ENCODE measurements around the gene COL24A1.

The COL24A1 gene

GRCh38 chr1:85700422-85700821 lies 456.1 kb downstream of the COL24A1 start:
- peaks cover 3 to 80% of the 10 kb centered on the region in 2 donors for H3K36me3 ChIP-seq (replicated peaks in 1 of 2; ENCODE audit: control insufficient read depth in 2 of 2, insufficient read depth in 2 of 2, low read length in 2 of 2)

GRCh38 chr1:85697895-85698294 lies 458.7 kb downstream of the COL24A1 start:
- H3K36me3 ChIP-seq (replicated peaks in 1 of 2; ENCODE audit: control insufficient read depth in 2 of 2, insufficient read depth in 2 of 2, low read length in 2 of 2): peaks cover 2 to 64% of the 10 kb centered on the region in 2 donors
- no peak overlapping the region for H2BK5ac ChIP-seq (ENCODE audit: low read length)

More at GRCh38 chr1:85700422-85700821, 456.1 kb downstream of the COL24A1 start:
- H3K27me3 ChIP-seq (ENCODE audit: control insufficient read depth in 3 of 3, insufficient read depth in 3 of 3, low read depth in 1 of 3, low read length in 3 of 3): no peaks in the 10 kb centered on the region
- no peak overlapping the region for H3K4me3 ChIP-seq (ENCODE audit: low read length in 2 of 2)
- H3K4me2 ChIP-seq (ENCODE audit: insufficient read depth, low read length, poor library complexity, severe bottlenecking): no peak overlapping the region
- WGBS, 2 donors (ENCODE audit: extremely low coverage in 2 of 2, insufficient read length in 2 of 2, insufficient replicate concordance in 1 of 2): no CpG with 5 or more reads among the region's 4 CpGs
- H3K14ac ChIP-seq (ENCODE audit: low read length): no peak overlapping the region
- H3K9me3 ChIP-seq (replicated peaks in 1 of 2; ENCODE audit: control insufficient read depth in 2 of 2, insufficient read depth in 1 of 2, low read depth in 1 of 2, low read length in 2 of 2): peaks cover 0 to 6% of the 10 kb centered on the region in 2 donors
- H2AFZ ChIP-seq (ENCODE audit: low read length): no peak overlapping the region
- no peak overlapping the region for H3K4ac ChIP-seq (ENCODE audit: low read length)
- no peak overlapping the region for H4K8ac ChIP-seq (ENCODE audit: low read depth, low read length)
- H4K91ac ChIP-seq (ENCODE audit: low read depth, low read length, poor library complexity): no peak overlapping the region
- DNase-seq (ENCODE audit: low spot score): no peak
- H3K23ac ChIP-seq (ENCODE audit: low read depth, low read length, poor library complexity): no peak overlapping the region
- no peak overlapping the region for H2BK15ac ChIP-seq (ENCODE audit: low read length)
- no peak overlapping the region for H3K9ac ChIP-seq (ENCODE audit: low read depth, low read length, poor library complexity)
- H3K27ac ChIP-seq (replicated peaks; ENCODE audit: low read length): no peak overlapping the region
- H3K4me1 ChIP-seq (ENCODE audit: control insufficient read depth in 2 of 2, insufficient read depth in 1 of 2, low read depth in 1 of 2, low read length in 2 of 2): no peaks in the 10 kb centered on the region
- no peak overlapping the region for H2BK5ac ChIP-seq (ENCODE audit: low read length)
- no peak overlapping the region for H2BK12ac ChIP-seq (ENCODE audit: low read length)
- no peak overlapping the region for H3K18ac ChIP-seq (ENCODE audit: low read length)
- no peak overlapping the region for H2BK120ac ChIP-seq (ENCODE audit: low read depth, low read length)
- no peak overlapping the region for H2AK5ac ChIP-seq (ENCODE audit: low read depth, low read length)
- H3K79me1 ChIP-seq (ENCODE audit: low read depth, low read length): no peaks in the 10 kb centered on the region

GRCh38 chr1:85692730-85693314 lies 463.8 kb downstream of the COL24A1 start:
- Histone ChIP-seq H4K8ac (ENCODE audit: low read depth, low read length) (no peak overlapping the region), H2BK12ac (ENCODE audit: low read length) (no peak overlapping the region), H3K23ac (ENCODE audit: low read depth, low read length, poor library complexity) (no peak overlapping the region), H4K91ac (ENCODE audit: low read depth, low read length, poor library complexity) (no peak overlapping the region), H3K79me1 (ENCODE audit: low read depth, low read length) (no peaks in the 10 kb centered on the region), H3K9ac (ENCODE audit: low read depth, low read length, poor library complexity) (no peak overlapping the region), H3K27ac (replicated peaks; ENCODE audit: low read length) (no peak overlapping the region), H2BK120ac (ENCODE audit: low read depth, low read length) (no peak overlapping the region), H3K4me3 (ENCODE audit: low read length in 2 of 2) (no peak overlapping the region), H3K18ac (ENCODE audit: low read length) (no peak overlapping the region), H2AFZ (ENCODE audit: low read length) (no peak overlapping the region), H2BK5ac (ENCODE audit: low read length) (no peak overlapping the region), H3K14ac (ENCODE audit: low read length) (no peak overlapping the region), H3K9me3 (replicated peaks in 1 of 2; ENCODE audit: control insufficient read depth in 2 of 2, insufficient read depth in 1 of 2, low read depth in 1 of 2, low read length in 2 of 2) (no peaks in the 10 kb centered on the region), H2AK5ac (ENCODE audit: low read depth, low read length) (no peak overlapping the region), H3K4me2 (ENCODE audit: insufficient read depth, low read length, poor library complexity, severe bottlenecking) (no peak overlapping the region), H3K4ac (ENCODE audit: low read length) (no peak overlapping the region), H2BK15ac (ENCODE audit: low read length) (no peak overlapping the region), H3K36me3 (replicated peaks in 1 of 2; ENCODE audit: control insufficient read depth in 2 of 2, insufficient read depth in 2 of 2, low read length in 2 of 2) (peaks cover 5 to 54% of the 10 kb centered on the region in 2 donors), H3K4me1 (ENCODE audit: control insufficient read depth in 2 of 2, insufficient read depth in 1 of 2, low read depth in 1 of 2, low read length in 2 of 2) (no peaks in the 10 kb centered on the region), H3K27me3 (ENCODE audit: control insufficient read depth in 3 of 3, insufficient read depth in 3 of 3, low read depth in 1 of 3, low read length in 3 of 3) (no peaks in the 10 kb centered on the region)
- no peak for DNase-seq (ENCODE audit: low spot score)
- WGBS, 2 donors (ENCODE audit: extremely low coverage in 2 of 2, insufficient read length in 2 of 2, insufficient replicate concordance in 1 of 2): no CpG with 5 or more reads among the region's 1 CpG

More at GRCh38 chr1:85697895-85698294, 458.7 kb downstream of the COL24A1 start:
- Histone ChIP-seq H2BK12ac (ENCODE audit: low read length) (no peak overlapping the region), H3K18ac (ENCODE audit: low read length) (no peak overlapping the region), H3K4me3 (ENCODE audit: low read length in 2 of 2) (no peak overlapping the region), H3K27me3 (ENCODE audit: control insufficient read depth in 3 of 3, insufficient read depth in 3 of 3, low read depth in 1 of 3, low read length in 3 of 3) (no peaks in the 10 kb centered on the region), H3K23ac (ENCODE audit: low read depth, low read length, poor library complexity) (no peak overlapping the region), H3K4ac (ENCODE audit: low read length) (no peak overlapping the region), H2AK5ac (ENCODE audit: low read depth, low read length) (no peak overlapping the region), H3K4me2 (ENCODE audit: insufficient read depth, low read length, poor library complexity, severe bottlenecking) (no peak overlapping the region), H4K91ac (ENCODE audit: low read depth, low read length, poor library complexity) (no peak overlapping the region), H3K79me1 (ENCODE audit: low read depth, low read length) (no peaks in the 10 kb centered on the region), H2BK120ac (ENCODE audit: low read depth, low read length) (no peak overlapping the region), H4K8ac (ENCODE audit: low read depth, low read length) (no peak overlapping the region), H3K27ac (replicated peaks; ENCODE audit: low read length) (no peak overlapping the region), H2AFZ (ENCODE audit: low read length) (no peak overlapping the region), H3K4me1 (ENCODE audit: control insufficient read depth in 2 of 2, insufficient read depth in 1 of 2, low read depth in 1 of 2, low read length in 2 of 2) (no peaks in the 10 kb centered on the region), H3K14ac (ENCODE audit: low read length) (no peak overlapping the region), H3K9me3 (replicated peaks in 1 of 2; ENCODE audit: control insufficient read depth in 2 of 2, insufficient read depth in 1 of 2, low read depth in 1 of 2, low read length in 2 of 2) (no peaks in the 10 kb centered on the region), H2BK15ac (ENCODE audit: low read length) (no peak overlapping the region), H3K9ac (ENCODE audit: low read depth, low read length, poor library complexity) (no peak overlapping the region)
- no peak for DNase-seq (ENCODE audit: low spot score)

GRCh38 chr1:85689775-85690404 lies 466.7 kb downstream of the COL24A1 start:
- no peak overlapping the region for H2AFZ ChIP-seq (ENCODE audit: low read length)
- H4K8ac ChIP-seq (ENCODE audit: low read depth, low read length): no peak overlapping the region
- no peak overlapping the region for H2BK5ac ChIP-seq (ENCODE audit: low read length)
- no peaks in the 10 kb centered on the region for H3K79me1 ChIP-seq (ENCODE audit: low read depth, low read length)
- no peak overlapping the region for H3K14ac ChIP-seq (ENCODE audit: low read length)
- H2BK12ac ChIP-seq (ENCODE audit: low read length): no peak overlapping the region
- no peak overlapping the region for H3K18ac ChIP-seq (ENCODE audit: low read length)
- H3K4ac ChIP-seq (ENCODE audit: low read length): no peak overlapping the region
- peaks cover 5 to 54% of the 10 kb centered on the region in 2 donors for H3K36me3 ChIP-seq (replicated peaks in 1 of 2; ENCODE audit: control insufficient read depth in 2 of 2, insufficient read depth in 2 of 2, low read length in 2 of 2)
- no peak overlapping the region for H2AK5ac ChIP-seq (ENCODE audit: low read depth, low read length)
- WGBS, 2 donors (ENCODE audit: extremely low coverage in 2 of 2, insufficient read length in 2 of 2, insufficient replicate concordance in 1 of 2): no CpG with 5 or more reads among the region's 4 CpGs
- no peak overlapping the region for H3K4me3 ChIP-seq (ENCODE audit: low read length in 2 of 2)
- H3K9me3 ChIP-seq (replicated peaks in 1 of 2; ENCODE audit: control insufficient read depth in 2 of 2, insufficient read depth in 1 of 2, low read depth in 1 of 2, low read length in 2 of 2): peaks cover 0 to 3% of the 10 kb centered on the region in 2 donors
- H3K27me3 ChIP-seq (ENCODE audit: control insufficient read depth in 3 of 3, insufficient read depth in 3 of 3, low read depth in 1 of 3, low read length in 3 of 3): no peaks in the 10 kb centered on the region
- no peak for DNase-seq (ENCODE audit: low spot score)
- no peak overlapping the region for H3K9ac ChIP-seq (ENCODE audit: low read depth, low read length, poor library complexity)
- H2BK15ac ChIP-seq (ENCODE audit: low read length): no peak overlapping the region
- no peaks in the 10 kb centered on the region for H3K4me1 ChIP-seq (ENCODE audit: control insufficient read depth in 2 of 2, insufficient read depth in 1 of 2, low read depth in 1 of 2, low read length in 2 of 2)
- no peak overlapping the region for H4K91ac ChIP-seq (ENCODE audit: low read depth, low read length, poor library complexity)
- no peak overlapping the region for H3K23ac ChIP-seq (ENCODE audit: low read depth, low read length, poor library complexity)
- H3K27ac ChIP-seq (replicated peaks; ENCODE audit: low read length): no peak overlapping the region
- no peak overlapping the region for H2BK120ac ChIP-seq (ENCODE audit: low read depth, low read length)
- no peak overlapping the region for H3K4me2 ChIP-seq (ENCODE audit: insufficient read depth, low read length, poor library complexity, severe bottlenecking)
